HepG2 (cell line): ENCODE results near the gene MYH10.

Experiments used
- CTCF ChIP-seq: sonication (generic); formaldehyde crosslinking; IDR thresholded peaks from 2 replicates; pipeline ENCODE4 v1.5.0; 2020; ENCODE audit warnings: mild to moderate bottlenecking, missing genetic modification reagents, moderate library complexity
- ELF4 ChIP-seq: sonication (generic); formaldehyde crosslinking; IDR thresholded peaks from 2 replicates; pipeline ENCODE4 v1.5.0; 2020; ENCODE audit warnings: missing genetic modification reagents, mild to moderate bottlenecking, moderate library complexity, borderline replicate concordance
- FIP1L1 ChIP-seq: fragments of 200-400 bp; formaldehyde crosslinking; IDR thresholded peaks from 2 replicates; pipeline ENCODE4 v1.6.1; 2018; ENCODE audit warnings: low read depth, mild to moderate bottlenecking, low read length, moderate library complexity, borderline replicate concordance; ENCODE audit not compliant: insufficient read depth
- HBP1 ChIP-seq: IDR thresholded peaks from 2 replicates; pipeline ENCODE4 v1.6.1; 2016; ENCODE audit warnings: low read depth, control low read depth
- MAFK ChIP-seq, 2 experiments: IDR thresholded peaks in 1 of 2; conservative IDR thresholded peaks in 1 of 2; 2 replicates each; pipeline ENCODE4 v1.6.1; 2011; ENCODE audit warnings: improper control_type of control experiment in 2 of 2, low read length in 2 of 2
- MNT ChIP-seq: fragments of 450-650 bp; IDR thresholded peaks from 2 replicates; pipeline ENCODE4 v1.6.1; 2016
- NFE2 ChIP-seq: sonication (generic); formaldehyde crosslinking; IDR thresholded peaks from 2 replicates; pipeline ENCODE4 v1.4.0; 2020; ENCODE audit warnings: missing genetic modification reagents
- PREB ChIP-seq: sonication (generic); formaldehyde crosslinking; IDR thresholded peaks from 2 replicates; pipeline ENCODE4 v1.4.0; 2020; ENCODE audit warnings: missing genetic modification reagents
- STAT6 ChIP-seq: sonication (generic); formaldehyde crosslinking; IDR thresholded peaks from 2 replicates; pipeline ENCODE4 v1.4.0; 2020; ENCODE audit warnings: missing genetic modification reagents, mild to moderate bottlenecking, borderline replicate concordance
- THAP8 ChIP-seq: sonication (generic); formaldehyde crosslinking; IDR thresholded peaks from 2 replicates; pipeline ENCODE4 v1.5.1; 2020; ENCODE audit warnings: missing genetic modification reagents, mild to moderate bottlenecking, borderline replicate concordance
- ZKSCAN1 ChIP-seq: fragments of 150-350 bp; IDR thresholded peaks from 2 replicates; pipeline ENCODE4 v1.6.1; 2014; ENCODE audit warnings: low read length
- ZNF207 ChIP-seq: fragments of 450-650 bp; IDR thresholded peaks from 2 replicates; pipeline ENCODE4 v1.6.1; 2016; ENCODE audit warnings: antibody characterized with exemption, borderline replicate concordance
- ZSCAN29 ChIP-seq: sonication (generic); formaldehyde crosslinking; conservative IDR thresholded peaks from 2 replicates; pipeline ENCODE4 v1.4.0; 2020; ENCODE audit warnings: mild to moderate bottlenecking, missing genetic modification reagents

- TF ChIP-seq PREB (CRISPR knock-in tag) (no peak), THAP8 (no peak), ZKSCAN1 (no peak), ZNF207 (no peak), ZSCAN29 (CRISPR knock-in tag) (no peak), MAFK (conservative IDR thresholded peaks at IDR 0.05 in 1 of 2, IDR thresholded peaks at IDR 0.05 in 1 of 2; ENCODE audit: low read length in 2 of 2) (no peak), NFE2 (CRISPR knock-in tag) (no peak), ELF4 (no peak), CTCF (CRISPR knock-in tag) (no peak), FIP1L1 (no peak), STAT6 (CRISPR knock-in tag) (no peak), HBP1 (CRISPR knock-in tag) (no peak), MNT (no peak)
Measured at GRCh38 chr17:8464941-8465340, 165.6 kb downstream of the MYH10 start.
